Measurements from ENCODE around the gene PSMD6.

PSMD6 gene

GRCh38 chr3:63976872-63977200 is 46.5 kb downstream of the PSMD6 start:
- Histone ChIP-seq H3K27me3 (ENCODE audit: control insufficient read depth in 1 of 2, insufficient read depth in 1 of 2, low read length in 2 of 2) (no peaks in the 10 kb centered on the region), H3K14ac (ENCODE audit: low read length in 2 of 2) (no peak overlapping the region), H3K4me3 (ENCODE audit: insufficient read depth in 1 of 2, low read depth in 1 of 2, low read length in 2 of 2) (peak overlapping the region in 1 of 2 experiments; percentile 45), H3K27ac (ENCODE audit: low read length, poor library complexity, severe bottlenecking) (no peak overlapping the region), H3K9me3 (ENCODE audit: control insufficient read depth, low read length) (no peaks in the 10 kb centered on the region), H2BK15ac (ENCODE audit: low read depth, poor library complexity, severe bottlenecking) (no peak overlapping the region), H4K91ac (ENCODE audit: low read length) (no peak overlapping the region), H3K4me2 (ENCODE audit: low read length, poor library complexity, severe bottlenecking) (no peak overlapping the region), H2AK5ac (ENCODE audit: low read length, severe bottlenecking) (no peak overlapping the region), H2BK12ac (ENCODE audit: low read length in 2 of 2) (peak overlapping the region in 1 of 2 experiments; percentile 80), H3K23ac (ENCODE audit: low read length in 2 of 2) (no peak overlapping the region), H2BK5ac (ENCODE audit: low read depth, low read length, poor library complexity, severe bottlenecking) (no peak overlapping the region), H2AFZ (ENCODE audit: low read depth, low read length) (no peak overlapping the region), H3K4me1 (ENCODE audit: control insufficient read depth, insufficient read depth, low read depth, low read length) (peaks cover 8% of the 10 kb centered on the region), H3K4ac (ENCODE audit: low read depth in 1 of 2, low read length in 2 of 2) (no peak overlapping the region), H3K18ac (ENCODE audit: low read depth in 1 of 2, low read length in 2 of 2) (no peak overlapping the region), H4K8ac (ENCODE audit: low read length) (no peak overlapping the region), H3K79me1 (replicated peaks; ENCODE audit: low read length, poor library complexity, severe bottlenecking) (peaks cover 36% of the 10 kb centered on the region), H3K36me3 (ENCODE audit: control insufficient read depth in 1 of 2, insufficient read depth in 2 of 2, low read depth in 1 of 2, low read length in 2 of 2) (peaks cover 11 to 40% of the 10 kb centered on the region in 2 experiments), H3K9ac (ENCODE audit: low read length) (peak overlapping the region; percentile 91), H2BK120ac (ENCODE audit: low read depth, low read length) (no peak overlapping the region)
- no peak for DNase-seq
- 90% methylated on average over 2 of the region's 2 CpGs for WGBS

DNA sequence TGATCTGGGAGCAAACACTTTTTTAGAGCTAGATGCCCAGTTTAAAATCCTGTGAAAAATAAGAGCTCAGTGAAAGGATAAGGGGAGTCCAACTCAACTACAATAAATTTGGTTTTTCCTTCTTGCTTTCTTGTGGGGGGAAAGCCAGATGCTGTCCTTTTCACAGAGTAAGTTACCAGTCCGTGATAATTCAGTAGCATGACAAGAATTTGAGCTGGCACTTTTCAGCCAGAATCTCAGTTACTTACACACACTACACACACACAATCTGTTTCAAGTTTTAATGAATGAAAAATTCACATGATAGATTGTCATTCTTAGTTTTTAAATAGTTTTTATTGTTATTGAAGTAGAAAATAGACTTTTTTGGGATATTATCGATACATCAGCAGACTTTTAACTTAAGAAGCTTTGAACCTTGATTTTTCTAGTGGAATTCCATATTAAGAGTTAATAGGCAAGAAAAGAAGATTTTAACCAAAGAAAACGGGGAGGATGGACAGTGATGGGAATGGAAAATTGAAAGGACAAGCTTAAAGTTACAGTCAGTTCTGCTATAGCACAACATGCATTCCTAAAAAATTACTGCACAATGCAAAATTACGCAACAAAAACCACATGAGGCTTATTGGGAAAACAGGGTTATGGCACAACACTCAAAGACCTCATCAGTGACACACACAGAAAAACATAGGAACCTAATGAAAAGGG is 47.0 kb downstream of the PSMD6 start:
- Histone ChIP-seq H3K27me3 (ENCODE audit: control insufficient read depth in 1 of 2, insufficient read depth in 1 of 2, low read length in 2 of 2) (no peaks in the 10 kb centered on the region), H3K27ac (ENCODE audit: low read length, poor library complexity, severe bottlenecking) (peak overlapping the region; percentile 7), H3K23ac (ENCODE audit: low read length in 2 of 2) (no peak overlapping the region), H2AFZ (ENCODE audit: low read depth, low read length) (no peak overlapping the region), H3K4ac (ENCODE audit: low read depth in 1 of 2, low read length in 2 of 2) (no peak overlapping the region), H3K9me3 (ENCODE audit: control insufficient read depth, low read length) (no peaks in the 10 kb centered on the region), H2BK15ac (ENCODE audit: low read depth, poor library complexity, severe bottlenecking) (no peak overlapping the region), H3K4me2 (ENCODE audit: low read length, poor library complexity, severe bottlenecking) (no peak overlapping the region), H2BK12ac (ENCODE audit: low read length in 2 of 2) (no peak overlapping the region), H2AK5ac (ENCODE audit: low read length, severe bottlenecking) (no peak overlapping the region), H3K14ac (ENCODE audit: low read length in 2 of 2) (no peak overlapping the region), H3K9ac (ENCODE audit: low read length) (peak overlapping the region; percentile 91), H3K4me1 (ENCODE audit: control insufficient read depth, insufficient read depth, low read depth, low read length) (peaks cover 8% of the 10 kb centered on the region), H3K79me1 (replicated peaks; ENCODE audit: low read length, poor library complexity, severe bottlenecking) (peaks cover 35% of the 10 kb centered on the region), H4K91ac (ENCODE audit: low read length) (no peak overlapping the region), H2BK5ac (ENCODE audit: low read depth, low read length, poor library complexity, severe bottlenecking) (no peak overlapping the region), H4K8ac (ENCODE audit: low read length) (no peak overlapping the region), H3K36me3 (ENCODE audit: control insufficient read depth in 1 of 2, insufficient read depth in 2 of 2, low read depth in 1 of 2, low read length in 2 of 2) (peaks cover 10 to 34% of the 10 kb centered on the region in 2 experiments), H3K18ac (ENCODE audit: low read depth in 1 of 2, low read length in 2 of 2) (no peak overlapping the region), H2BK120ac (ENCODE audit: low read depth, low read length) (no peak overlapping the region), H3K4me3 (ENCODE audit: insufficient read depth in 1 of 2, low read depth in 1 of 2, low read length in 2 of 2) (peak overlapping the region in 1 of 2 experiments; percentile 59)
- DNase-seq = peak; percentile 94
- WGBS = 62% methylated on average over 3 of the region's 4 CpGs

DNA sequence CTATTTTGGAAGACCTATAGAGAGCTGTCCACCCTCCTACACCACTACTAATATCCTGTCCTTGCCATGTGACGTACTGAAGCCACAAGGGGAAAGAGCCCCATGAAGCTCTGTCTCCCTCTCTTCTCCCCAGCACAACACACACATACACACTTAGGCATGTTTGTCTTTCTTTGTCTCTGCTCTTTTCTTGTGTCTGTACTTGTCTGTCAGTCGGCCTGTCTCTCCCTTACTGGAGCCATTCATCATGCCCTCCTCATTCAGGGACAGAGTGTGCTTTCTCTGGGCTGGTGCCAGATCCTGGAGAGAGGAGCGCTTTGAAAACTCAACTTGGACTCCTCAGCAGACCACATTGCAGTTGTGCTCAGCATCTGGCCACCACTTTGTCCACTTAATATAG is 47.6 kb downstream of the PSMD6 start:
- H3K27ac ChIP-seq (ENCODE audit: low read length, poor library complexity, severe bottlenecking) = no peak overlapping the region
- no peak overlapping the region for H3K23ac ChIP-seq (ENCODE audit: low read length in 2 of 2)
- 54% methylated on average over 3 of the region's 3 CpGs for WGBS
- H2BK120ac ChIP-seq (ENCODE audit: low read depth, low read length) = no peak overlapping the region
- no peak overlapping the region for H4K91ac ChIP-seq (ENCODE audit: low read length)
- no peaks in the 10 kb centered on the region for H3K9me3 ChIP-seq (ENCODE audit: control insufficient read depth, low read length)
- H3K18ac ChIP-seq (ENCODE audit: low read depth in 1 of 2, low read length in 2 of 2) = no peak overlapping the region
- peaks cover 36% of the 10 kb centered on the region for H3K79me1 ChIP-seq (replicated peaks; ENCODE audit: low read length, poor library complexity, severe bottlenecking)
- H2BK12ac ChIP-seq (ENCODE audit: low read length in 2 of 2) = no peak overlapping the region
- H2BK15ac ChIP-seq (ENCODE audit: low read depth, poor library complexity, severe bottlenecking) = no peak overlapping the region
- DNase-seq = peak; percentile 61
- peaks cover 5 to 28% of the 10 kb centered on the region in 2 experiments for H3K36me3 ChIP-seq (ENCODE audit: control insufficient read depth in 1 of 2, insufficient read depth in 2 of 2, low read depth in 1 of 2, low read length in 2 of 2)
- H3K9ac ChIP-seq (ENCODE audit: low read length) = peak overlapping the region; percentile 91
- no peak overlapping the region for H2AFZ ChIP-seq (ENCODE audit: low read depth, low read length)
- no peak overlapping the region for H2AK5ac ChIP-seq (ENCODE audit: low read length, severe bottlenecking)
- no peak overlapping the region for H2BK5ac ChIP-seq (ENCODE audit: low read depth, low read length, poor library complexity, severe bottlenecking)
- no peak overlapping the region for H3K4me2 ChIP-seq (ENCODE audit: low read length, poor library complexity, severe bottlenecking)
- H3K4me3 ChIP-seq (ENCODE audit: insufficient read depth in 1 of 2, low read depth in 1 of 2, low read length in 2 of 2) = peak overlapping the region in 1 of 2 experiments; percentile 59
- H3K4ac ChIP-seq (ENCODE audit: low read depth in 1 of 2, low read length in 2 of 2) = no peak overlapping the region
- no peak overlapping the region for H4K8ac ChIP-seq (ENCODE audit: low read length)
- H3K14ac ChIP-seq (ENCODE audit: low read length in 2 of 2) = no peak overlapping the region
- H3K4me1 ChIP-seq (ENCODE audit: control insufficient read depth, insufficient read depth, low read depth, low read length) = peaks cover 8% of the 10 kb centered on the region
- no peaks in the 10 kb centered on the region for H3K27me3 ChIP-seq (ENCODE audit: control insufficient read depth in 1 of 2, insufficient read depth in 1 of 2, low read length in 2 of 2)

GRCh38 chr3:63974451-63974850 is 48.8 kb downstream of the PSMD6 start:
- whole genome bisulfite sequencing = 94% methylated on average over 1 of the region's 1 CpG
- no peak overlapping the region for H2AFZ ChIP-seq (ENCODE audit: low read depth, low read length)
- peak overlapping the region in 1 of 2 experiments; percentile 68 for H3K14ac ChIP-seq (ENCODE audit: low read length in 2 of 2)
- H3K9me3 ChIP-seq (ENCODE audit: control insufficient read depth, low read length) = no peaks in the 10 kb centered on the region
- peaks cover 13% of the 10 kb centered on the region for H3K4me1 ChIP-seq (ENCODE audit: control insufficient read depth, insufficient read depth, low read depth, low read length)
- H4K8ac ChIP-seq (ENCODE audit: low read length) = no peak overlapping the region
- no peak overlapping the region for H3K4me3 ChIP-seq (ENCODE audit: insufficient read depth in 1 of 2, low read depth in 1 of 2, low read length in 2 of 2)
- no peak for DNase-seq
- no peak overlapping the region for H3K4me2 ChIP-seq (ENCODE audit: low read length, poor library complexity, severe bottlenecking)
- peak overlapping the region in 1 of 2 experiments; percentile 14 for H3K18ac ChIP-seq (ENCODE audit: low read depth in 1 of 2, low read length in 2 of 2)
- H4K91ac ChIP-seq (ENCODE audit: low read length) = no peak overlapping the region
- H2BK15ac ChIP-seq (ENCODE audit: low read depth, poor library complexity, severe bottlenecking) = no peak overlapping the region
- peak overlapping the region in 1 of 2 experiments; percentile 54 for H3K23ac ChIP-seq (ENCODE audit: low read length in 2 of 2)
- H3K79me1 ChIP-seq (replicated peaks; ENCODE audit: low read length, poor library complexity, severe bottlenecking) = peaks cover 33% of the 10 kb centered on the region
- no peak overlapping the region for H3K9ac ChIP-seq (ENCODE audit: low read length)
- no peak overlapping the region for H2BK120ac ChIP-seq (ENCODE audit: low read depth, low read length)
- H2BK5ac ChIP-seq (ENCODE audit: low read depth, low read length, poor library complexity, severe bottlenecking) = no peak overlapping the region
- H3K4ac ChIP-seq (ENCODE audit: low read depth in 1 of 2, low read length in 2 of 2) = no peak overlapping the region
- H3K36me3 ChIP-seq (ENCODE audit: control insufficient read depth in 1 of 2, insufficient read depth in 2 of 2, low read depth in 1 of 2, low read length in 2 of 2) = peaks cover 4 to 16% of the 10 kb centered on the region in 2 experiments
- no peaks in the 10 kb centered on the region for H3K27me3 ChIP-seq (ENCODE audit: control insufficient read depth in 1 of 2, insufficient read depth in 1 of 2, low read length in 2 of 2)
- H2BK12ac ChIP-seq (ENCODE audit: low read length in 2 of 2) = no peak overlapping the region
- no peak overlapping the region for H2AK5ac ChIP-seq (ENCODE audit: low read length, severe bottlenecking)
- H3K27ac ChIP-seq (ENCODE audit: low read length, poor library complexity, severe bottlenecking) = no peak overlapping the region

Data from mesenchymal stem cell (in vitro differentiated cells and primary cell).